GM12873 (cell line): ENCODE results near the gene SLC1A1.

Source experiments
- CTCF ChIP-seq: IDR thresholded peaks from 2 replicates; pipeline ENCODE4 v1.5.1; 2012; ENCODE audit warnings: low read depth, mild to moderate bottlenecking, moderate library complexity, low read length, control low read depth; ENCODE audit not compliant: insufficient read depth; ENCODE audit errors: missing control alignments

SLC1A1 gene

GRCh38 chr9:4506490-4506889, 16.2 kb downstream of the SLC1A1 start:
- TF ChIP-seq CTCF = no peak

GRCh38 chr9:4507306-4508130, 17.2 kb downstream of the SLC1A1 start:
- no peak for TF ChIP-seq CTCF

- no peak for TF ChIP-seq CTCF
Observed at GRCh38 chr9:4508246-4508906, 18.1 kb downstream of the SLC1A1 start.

- no peak for TF ChIP-seq CTCF
Observed at GRCh38 chr9:4508907-4509589, 18.8 kb downstream of the SLC1A1 start.

- TF ChIP-seq CTCF = no peak
Observed at GRCh38 chr9:4509590-4509984, 19.3 kb downstream of the SLC1A1 start.

- TF ChIP-seq CTCF = no peak
Observed at GRCh38 chr9:4510546-4511322, 20.5 kb downstream of the SLC1A1 start.
